SK-N-SH treated with all-trans-retinoic acid at 6 μM for 48 hours (cell line): ENCODE results near the gene SPTBN4.

Experiments
- CSDC2 ChIP-seq: fragments of 250-450 bp; sonication (Bioruptor Pico); IDR thresholded peaks from 2 replicates; pipeline ENCODE4 v1.5.0; 2020; ENCODE audit warnings: mild to moderate bottlenecking, moderate library complexity
- ESRRG ChIP-seq: fragments of 250-450 bp; sonication (Bioruptor Pico); IDR thresholded peaks from 2 replicates; pipeline ENCODE4 v1.6.1; 2021; ENCODE audit warnings: mild to moderate bottlenecking
- GLIS3 ChIP-seq: fragments of 250-450 bp; sonication (Bioruptor Pico); IDR thresholded peaks from 2 replicates; pipeline ENCODE4 v1.5.0; 2020; ENCODE audit warnings: mild to moderate bottlenecking, moderate library complexity
- RARB ChIP-seq: fragments of 250-450 bp; sonication (Bioruptor Pico); IDR thresholded peaks from 2 replicates; pipeline ENCODE4 v1.8.0; 2021; ENCODE audit warnings: mild to moderate bottlenecking, moderate library complexity
- TF ChIP-seq, protein P1 (sequence below): fragments of 250-450 bp; sonication (Bioruptor Pico); IDR thresholded peaks from 2 replicates; pipeline ENCODE4 v1.5.0; 2020; ENCODE audit warnings: mild to moderate bottlenecking, moderate library complexity

DNA sequence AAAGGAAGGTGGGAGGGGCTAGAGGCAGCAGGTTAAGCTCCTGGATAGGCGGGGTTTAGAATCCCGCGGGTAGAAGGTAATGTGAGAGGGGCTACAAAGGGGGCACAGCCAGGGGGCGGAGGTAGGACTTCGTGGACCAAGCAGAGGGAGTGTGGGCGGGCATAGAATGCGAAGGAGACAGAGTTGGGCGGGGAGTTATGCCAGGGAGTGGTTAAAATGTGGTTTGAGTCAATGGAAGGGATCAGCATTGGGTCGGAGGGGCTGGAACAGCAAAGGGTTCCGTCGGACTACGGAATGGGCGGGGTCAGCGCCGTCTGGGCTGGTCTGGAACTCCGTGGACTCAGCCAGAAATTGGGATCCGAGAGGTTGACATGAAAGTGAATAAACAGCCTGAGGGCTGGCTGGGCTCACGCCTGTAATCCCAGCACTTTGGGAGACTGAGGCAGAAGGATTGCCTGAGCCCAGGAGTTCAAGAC lies 137.4 kb downstream of the SPTBN4 start:
- TF ChIP-seq CSDC2 (CRISPR knock-in tag) (no peak), GLIS3 (no peak), ESRRG (CRISPR knock-in tag) (no peak), RARB (no peak)
- TF ChIP-seq, protein P1, sequence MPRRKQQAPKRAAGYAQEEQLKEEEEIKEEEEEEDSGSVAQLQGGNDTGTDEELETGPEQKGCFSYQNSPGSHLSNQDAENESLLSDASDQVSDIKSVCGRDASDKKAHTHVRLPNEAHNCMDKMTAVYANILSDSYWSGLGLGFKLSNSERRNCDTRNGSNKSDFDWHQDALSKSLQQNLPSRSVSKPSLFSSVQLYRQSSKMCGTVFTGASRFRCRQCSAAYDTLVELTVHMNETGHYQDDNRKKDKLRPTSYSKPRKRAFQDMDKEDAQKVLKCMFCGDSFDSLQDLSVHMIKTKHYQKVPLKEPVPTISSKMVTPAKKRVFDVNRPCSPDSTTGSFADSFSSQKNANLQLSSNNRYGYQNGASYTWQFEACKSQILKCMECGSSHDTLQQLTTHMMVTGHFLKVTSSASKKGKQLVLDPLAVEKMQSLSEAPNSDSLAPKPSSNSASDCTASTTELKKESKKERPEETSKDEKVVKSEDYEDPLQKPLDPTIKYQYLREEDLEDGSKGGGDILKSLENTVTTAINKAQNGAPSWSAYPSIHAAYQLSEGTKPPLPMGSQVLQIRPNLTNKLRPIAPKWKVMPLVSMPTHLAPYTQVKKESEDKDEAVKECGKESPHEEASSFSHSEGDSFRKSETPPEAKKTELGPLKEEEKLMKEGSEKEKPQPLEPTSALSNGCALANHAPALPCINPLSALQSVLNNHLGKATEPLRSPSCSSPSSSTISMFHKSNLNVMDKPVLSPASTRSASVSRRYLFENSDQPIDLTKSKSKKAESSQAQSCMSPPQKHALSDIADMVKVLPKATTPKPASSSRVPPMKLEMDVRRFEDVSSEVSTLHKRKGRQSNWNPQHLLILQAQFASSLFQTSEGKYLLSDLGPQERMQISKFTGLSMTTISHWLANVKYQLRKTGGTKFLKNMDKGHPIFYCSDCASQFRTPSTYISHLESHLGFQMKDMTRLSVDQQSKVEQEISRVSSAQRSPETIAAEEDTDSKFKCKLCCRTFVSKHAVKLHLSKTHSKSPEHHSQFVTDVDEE (CRISPR knock-in tag), result no peak
